Skin epidermis (tissue), 12 donors: Measurements from ENCODE around the gene TRPV4.
"Not testable (repeated sequence)": the region's sequence is repeated elsewhere in the genome, so short reads cannot be mapped to it uniquely, and the experiment has no call there.

Experiments used
- H3K27ac ChIP-seq, 21 experiments: fragments of 200-600 bp; sonication (generic) in 11 of 21; one replicate each; pipeline ENCODE4 v1.5.0; 2020; ENCODE audit warnings: mild to moderate bottlenecking in 3 of 21, inconsistent platforms in 2 of 21, moderate library complexity in 2 of 21
- H3K4me3 ChIP-seq, 7 experiments: fragments of 200-600 bp; sonication (generic) in 2 of 7; one replicate each; pipeline ENCODE4 v1.5.0; 2020; ENCODE audit warnings: inconsistent platforms in 2 of 7, mild to moderate bottlenecking in 2 of 7, moderate library complexity in 1 of 7

The TRPV4 gene

DNA sequence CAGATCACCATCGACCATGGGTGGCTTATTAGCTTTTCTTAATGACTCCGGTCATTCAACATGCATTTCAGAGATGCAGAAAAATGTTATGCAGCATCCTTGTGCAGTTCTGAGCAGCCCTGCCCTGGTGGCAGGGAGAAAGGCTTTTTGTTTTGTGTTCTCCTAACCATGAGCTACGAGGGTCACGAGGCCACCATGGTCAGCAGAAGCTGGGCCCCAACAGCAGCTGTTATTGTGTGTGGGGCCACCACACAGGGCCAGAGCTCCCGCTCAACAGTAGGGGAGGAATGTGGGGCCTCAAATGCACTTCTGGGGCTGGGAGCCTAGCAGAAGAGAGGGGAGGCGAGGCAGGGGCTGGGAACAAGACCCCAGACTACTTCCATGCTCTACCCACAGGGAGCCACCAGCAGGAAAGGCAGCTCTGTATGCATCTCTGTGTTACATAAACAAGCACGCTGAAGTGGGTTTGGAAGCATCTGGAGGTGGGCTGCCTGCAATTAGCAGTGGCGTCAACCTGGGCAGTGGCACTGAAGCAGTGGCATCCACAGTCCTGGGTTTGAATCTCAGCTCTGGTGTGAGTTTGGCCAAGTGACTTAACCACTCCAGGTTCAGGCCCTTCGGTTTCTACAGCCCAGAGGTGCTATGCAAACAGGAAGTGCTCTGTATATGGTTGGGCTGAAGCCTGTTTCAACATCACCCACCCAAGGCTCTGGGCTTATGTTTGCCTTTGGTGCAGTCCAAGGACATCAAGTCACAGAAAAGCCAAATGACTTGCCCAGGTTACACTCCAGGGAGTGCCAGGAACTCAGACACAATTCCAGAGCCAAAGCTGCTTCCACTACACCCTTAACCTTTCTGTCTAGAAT lies 30.9 kb upstream of the TRPV4 start:
- peak overlapping the region in 20 of 21 experiments; percentile 25 to 83 (median 72) for H3K27ac ChIP-seq
- H3K4me3 ChIP-seq = no peak overlapping the region

DNA sequence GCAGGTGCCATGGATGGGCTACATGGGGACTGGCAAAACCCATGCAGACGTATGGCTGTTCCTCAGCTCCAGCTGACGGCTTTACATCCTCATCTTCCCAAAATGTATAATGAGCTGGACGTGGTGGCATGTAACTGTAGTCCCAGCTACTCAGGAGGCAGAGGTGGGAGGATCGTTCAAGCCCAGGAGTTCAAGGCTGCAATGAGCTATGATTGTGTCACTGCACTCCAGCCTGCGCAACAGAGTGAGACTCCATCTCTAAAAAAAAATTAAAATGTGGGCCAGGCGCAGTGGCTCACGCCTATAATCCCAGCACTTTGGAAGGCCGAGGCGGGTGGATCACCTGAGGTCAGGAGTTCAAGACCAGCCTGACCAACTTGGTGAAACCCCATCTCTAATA lies 29.3 kb upstream of the TRPV4 start:
- H3K27ac ChIP-seq = peak overlapping the region in 3 of 21 experiments; percentile 7 to 12 (median 7)
- H3K4me3 ChIP-seq = not testable (repeated sequence)

DNA sequence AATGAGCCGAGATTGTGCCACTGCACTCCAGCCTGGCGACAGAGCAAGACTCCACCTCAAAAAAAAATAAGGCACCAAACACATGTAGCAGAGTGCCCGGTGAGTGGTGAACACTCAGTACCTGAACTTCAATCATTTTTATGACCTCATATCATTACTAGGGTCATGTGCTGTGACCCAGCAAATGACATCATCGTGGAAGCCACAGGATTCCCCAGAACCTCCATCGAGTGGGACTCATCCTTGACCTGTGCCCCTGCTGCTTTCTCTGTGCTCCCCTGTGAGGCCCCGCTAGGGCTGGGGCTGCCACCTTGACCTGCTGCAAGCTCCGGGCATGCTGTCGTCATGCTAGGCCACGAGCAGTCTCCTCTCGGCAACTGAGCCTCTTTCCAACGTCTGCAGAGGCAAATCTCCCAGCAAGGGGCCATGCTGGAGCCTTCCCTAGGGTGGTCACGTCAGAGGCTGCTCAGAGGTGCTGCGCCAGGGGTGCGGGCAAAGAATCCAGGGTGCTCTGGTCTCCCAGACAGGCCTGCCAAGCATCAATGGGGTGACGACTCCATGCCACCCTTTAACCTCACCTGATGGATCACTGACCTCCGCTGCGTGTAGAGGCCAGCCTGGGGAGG lies 28.6 kb upstream of the TRPV4 start:
- Histone ChIP-seq H3K27ac (peak overlapping the region in 4 of 21 experiments; percentile 1 to 12 (median 7)), H3K4me3 (no peak overlapping the region)

DNA sequence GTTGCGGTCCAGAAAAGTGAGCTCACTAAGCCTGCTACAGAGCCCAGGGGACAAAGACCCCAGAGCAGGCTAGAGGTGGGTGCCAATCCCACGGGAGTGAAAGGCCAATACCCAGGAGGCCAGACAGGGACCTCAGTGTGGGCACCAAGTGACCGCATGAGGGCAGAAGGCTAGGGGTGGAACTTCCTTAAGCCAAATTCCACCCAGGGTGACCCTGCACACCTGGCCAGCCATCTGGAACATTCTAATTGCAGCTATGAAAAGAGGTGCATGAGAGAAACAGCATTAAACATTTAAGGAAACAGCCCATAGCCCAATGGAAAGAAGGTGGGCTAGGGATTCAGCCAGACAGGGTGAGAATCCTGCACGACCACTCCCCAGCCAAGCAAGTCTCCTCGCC lies 27.8 kb upstream of the TRPV4 start:
- Histone ChIP-seq H3K27ac (no peak overlapping the region), H3K4me3 (no peak overlapping the region)

DNA sequence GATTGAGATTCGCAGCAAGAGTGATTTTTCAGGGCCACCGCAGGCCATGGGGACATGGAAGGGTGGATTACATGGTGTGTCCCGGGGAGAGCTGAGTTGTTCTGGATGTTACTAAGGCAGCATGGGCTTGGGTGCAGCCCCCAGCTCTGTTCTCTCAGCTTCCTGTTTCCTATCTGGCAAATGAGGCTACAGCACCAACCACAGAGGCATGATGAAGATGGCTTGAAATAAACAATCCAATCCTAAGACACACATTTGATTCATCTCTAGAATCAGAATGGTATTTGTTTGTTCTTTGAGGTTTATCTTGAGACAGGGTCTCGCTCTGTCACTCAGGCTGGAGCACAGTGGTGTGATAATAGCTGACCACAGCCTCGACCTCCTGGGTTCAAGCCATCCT lies 25.6 kb upstream of the TRPV4 start:
- Histone ChIP-seq H3K4me3 (no peak overlapping the region), H3K27ac (peak overlapping the region in 1 of 21 experiments; percentile 27)

DNA sequence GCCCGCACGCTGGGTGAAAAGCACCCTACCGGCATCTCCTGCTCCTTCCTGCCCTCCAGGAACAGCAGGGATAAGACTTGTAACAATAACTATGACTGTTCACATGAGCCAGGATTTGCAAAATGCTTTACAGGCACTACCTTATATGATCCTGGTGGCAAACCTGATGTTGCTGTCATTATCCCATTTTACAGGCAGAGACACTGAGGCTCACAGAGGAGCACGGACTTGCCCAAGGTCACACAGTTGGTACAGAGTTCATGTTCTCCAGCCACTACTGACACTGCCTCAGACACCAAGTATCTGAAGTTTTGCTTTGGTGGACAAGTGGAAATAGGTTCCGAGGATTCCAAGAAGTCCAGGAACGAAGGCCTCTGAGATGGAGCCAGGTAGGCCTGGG lies 24.5 kb upstream of the TRPV4 start:
- H3K27ac ChIP-seq = peak overlapping the region in 1 of 21 experiments; percentile 7

DNA sequence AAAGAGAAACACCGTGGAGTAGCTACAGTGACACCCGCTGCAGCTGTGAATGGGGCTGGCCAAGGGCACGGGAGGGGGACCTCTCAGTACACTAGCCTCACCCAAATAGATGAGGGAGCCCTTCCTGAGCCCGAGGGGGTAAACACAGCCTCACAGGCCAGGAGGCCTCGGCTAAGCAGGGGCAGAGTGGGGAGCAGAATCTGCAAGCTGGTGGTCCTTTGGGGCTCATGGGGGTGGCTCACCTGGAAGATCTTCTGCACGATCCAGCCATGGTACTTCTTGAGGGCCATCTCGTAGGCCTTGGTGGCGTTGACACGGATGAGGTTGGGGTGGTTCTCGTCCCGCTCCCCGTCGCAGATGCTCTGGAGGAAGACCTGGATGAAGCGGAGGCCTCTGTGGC lies 22.2 kb upstream of the TRPV4 start:
- no peak overlapping the region for H3K4me3 ChIP-seq
- no peak overlapping the region for H3K27ac ChIP-seq

More for the DNA sequence above, 24.5 kb upstream of the TRPV4 start:
- H3K4me3 ChIP-seq = no peak overlapping the region

DNA sequence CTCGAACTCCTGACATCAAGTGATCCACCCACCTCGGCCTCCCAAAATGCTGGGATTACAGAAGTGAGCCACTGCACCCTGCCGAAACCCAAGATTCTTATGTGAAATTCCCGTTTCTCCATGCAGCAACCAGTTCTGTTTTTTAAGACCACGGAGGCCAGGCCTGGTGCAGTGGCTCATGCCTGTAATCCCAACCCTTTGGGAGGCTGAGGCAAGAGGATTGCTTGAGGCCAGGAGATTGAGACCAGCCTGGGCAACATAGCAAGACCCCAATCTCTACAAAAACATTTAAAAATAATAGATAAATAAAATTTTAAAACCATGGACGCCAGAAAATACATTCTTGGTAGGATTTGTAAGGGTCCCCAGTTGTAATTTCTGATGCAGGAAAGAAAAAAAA lies 17.3 kb upstream of the TRPV4 start:
- not testable (repeated sequence) for H3K4me3 ChIP-seq, H3K27ac ChIP-seq

DNA sequence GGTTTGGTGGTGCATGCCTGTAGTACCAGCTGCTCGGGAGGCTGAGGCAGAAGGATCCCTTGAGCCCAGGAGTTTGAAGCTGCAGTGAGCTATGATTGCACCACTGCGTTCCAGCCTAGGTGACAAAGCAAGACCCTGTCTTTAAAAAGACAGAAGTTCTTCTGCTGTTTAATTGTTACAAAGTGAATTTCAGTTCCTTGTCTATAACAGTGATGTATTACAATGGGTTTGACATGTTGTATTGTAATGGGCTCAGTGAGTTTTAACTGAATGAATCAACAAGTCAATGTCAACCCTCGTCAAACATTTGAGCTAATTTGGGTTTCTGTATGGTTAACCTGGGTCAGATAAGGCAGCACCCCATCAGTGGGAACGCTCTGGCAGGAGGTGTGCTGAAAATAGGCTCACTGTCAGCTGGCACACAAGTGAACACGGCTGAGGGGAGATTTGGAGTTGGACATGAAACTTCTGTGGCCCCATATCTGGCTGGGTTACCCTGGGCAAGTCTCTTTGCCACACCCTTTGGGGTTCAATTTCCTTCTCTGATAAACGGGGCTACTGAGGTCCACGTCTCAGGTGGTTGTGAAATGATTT lies 14.0 kb upstream of the TRPV4 start:
- H3K27ac ChIP-seq = no peak overlapping the region

DNA sequence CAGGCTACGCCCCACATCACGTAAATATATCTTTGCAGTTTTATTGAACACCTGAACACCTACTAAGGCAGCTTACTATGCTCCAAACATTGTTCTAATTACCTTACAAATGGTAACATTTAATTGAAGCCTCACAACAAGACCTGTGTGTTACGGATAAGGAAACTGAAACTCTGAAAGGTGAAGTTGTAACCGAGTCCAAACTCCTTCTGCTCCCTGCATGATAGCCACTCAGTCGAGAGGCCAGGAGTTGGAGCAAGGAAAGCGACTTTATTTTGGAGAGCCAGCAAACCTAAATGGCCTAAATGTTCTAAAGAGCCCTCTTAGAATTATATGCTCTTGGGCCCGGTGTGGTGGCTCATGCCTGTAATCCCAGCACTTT lies 12.6 kb upstream of the TRPV4 start:
- H3K4me3 ChIP-seq = no peak overlapping the region

More for the DNA sequence above, 14.0 kb upstream of the TRPV4 start:
- no peak overlapping the region for H3K4me3 ChIP-seq

DNA sequence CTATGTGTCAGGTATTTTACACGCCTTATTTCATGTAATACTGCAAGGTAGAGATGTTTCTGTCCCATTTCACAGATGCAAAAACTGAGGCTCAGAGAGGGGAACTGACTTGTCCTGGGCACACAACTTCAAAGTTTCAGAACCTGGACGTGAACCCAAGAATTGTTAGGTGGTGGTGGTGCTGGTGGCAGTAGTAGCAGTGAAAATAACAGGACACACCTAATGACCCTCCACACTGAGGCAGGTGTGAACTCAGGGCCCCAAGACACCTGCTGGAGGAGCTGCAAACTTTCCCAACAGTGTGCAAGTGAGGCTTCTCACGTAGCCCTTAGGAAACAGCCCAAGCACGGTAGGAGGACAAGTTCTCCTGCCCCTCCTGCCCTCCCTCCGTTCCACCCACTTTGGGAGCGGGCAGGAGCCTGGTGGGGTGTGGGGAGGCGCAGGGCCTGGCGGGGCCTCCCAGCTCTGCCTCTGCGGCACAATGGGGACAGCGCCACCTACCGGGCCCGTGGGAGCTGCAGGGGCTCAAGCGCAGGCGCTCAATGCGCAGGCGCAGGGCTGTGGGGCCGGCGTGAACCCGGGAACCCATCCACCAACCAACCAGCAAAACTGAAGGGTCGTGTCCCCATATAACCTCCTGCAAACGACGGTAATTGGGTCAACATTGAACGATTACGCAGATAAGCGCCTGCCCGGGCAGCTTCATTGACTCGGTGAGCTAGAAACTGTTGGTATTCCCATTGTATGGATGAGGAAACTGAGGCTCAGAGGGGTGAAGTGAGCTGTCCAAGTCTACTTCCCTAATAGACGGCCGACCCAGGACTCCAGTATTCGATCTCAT lies 12.0 kb upstream of the TRPV4 start:
- Histone ChIP-seq H3K27ac (peak overlapping the region in 3 of 21 experiments; percentile 34 to 54 (median 48)), H3K4me3 (peak overlapping the region in 2 of 7 experiments; percentile 5 to 8)

More for the DNA sequence above, 12.6 kb upstream of the TRPV4 start:
- H3K27ac ChIP-seq = peak overlapping the region in 4 of 21 experiments; percentile 0 to 54 (median 41)

DNA sequence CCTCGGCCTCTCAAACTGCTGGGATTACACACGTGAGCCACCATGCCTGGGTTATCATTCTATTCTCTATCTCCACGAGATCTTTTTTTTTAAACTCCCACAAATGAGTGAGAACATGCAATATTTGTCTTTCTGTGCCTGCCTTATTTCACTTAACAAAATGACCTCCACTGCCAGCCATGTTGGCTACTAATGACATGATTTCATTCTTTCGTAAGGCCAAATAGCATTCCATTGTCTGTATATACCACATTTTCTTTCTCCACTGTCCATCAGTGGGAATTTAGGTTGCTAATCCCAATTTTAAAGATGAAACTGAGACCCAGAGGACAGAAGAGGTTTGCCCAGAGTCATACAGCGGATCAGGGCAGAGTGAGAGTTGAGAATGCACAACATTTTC lies 10.9 kb upstream of the TRPV4 start:
- no peak overlapping the region for H3K27ac ChIP-seq
- no peak overlapping the region for H3K4me3 ChIP-seq

DNA sequence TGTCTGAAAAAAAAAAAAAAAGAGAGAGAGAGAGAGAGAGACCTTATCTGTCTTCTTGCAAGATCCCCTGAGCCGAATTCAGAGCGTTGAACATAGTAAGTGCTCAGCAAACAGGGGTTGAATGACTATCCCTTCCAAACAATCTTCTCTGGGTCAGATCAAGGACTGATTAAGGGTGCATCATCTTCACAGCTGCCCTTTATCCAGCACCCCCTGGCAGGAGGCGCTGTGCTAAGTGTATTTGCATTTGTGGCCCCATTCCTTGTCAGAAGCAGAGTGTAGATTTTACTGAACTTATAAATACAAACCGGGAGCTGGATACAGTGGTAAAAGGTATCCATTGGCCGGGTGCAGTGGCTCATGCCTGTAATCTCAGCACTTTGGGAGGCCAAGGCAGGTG lies 8.8 kb upstream of the TRPV4 start:
- no peak overlapping the region for H3K4me3 ChIP-seq
- H3K27ac ChIP-seq = no peak overlapping the region

DNA sequence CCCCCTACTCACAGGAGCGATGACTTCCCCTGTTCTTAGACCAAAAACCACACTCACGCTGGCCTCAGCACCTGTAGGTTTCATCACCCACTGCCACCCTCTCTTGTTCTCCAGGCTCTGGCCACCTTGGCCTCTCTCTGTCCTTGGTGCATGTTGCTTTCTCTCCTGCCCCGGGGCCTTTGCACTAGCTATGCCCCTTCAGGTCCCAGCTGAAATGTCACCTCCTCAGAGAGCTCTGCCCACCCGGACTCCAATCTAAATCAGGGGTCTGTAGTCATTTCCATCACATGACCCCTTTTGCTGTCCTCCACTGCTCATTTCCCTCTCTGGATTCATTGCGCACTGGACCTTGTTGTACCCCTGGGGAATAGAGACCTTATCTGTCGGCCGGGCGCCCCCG lies 8.2 kb upstream of the TRPV4 start:
- H3K27ac ChIP-seq = no peak overlapping the region
- H3K4me3 ChIP-seq = no peak overlapping the region

DNA sequence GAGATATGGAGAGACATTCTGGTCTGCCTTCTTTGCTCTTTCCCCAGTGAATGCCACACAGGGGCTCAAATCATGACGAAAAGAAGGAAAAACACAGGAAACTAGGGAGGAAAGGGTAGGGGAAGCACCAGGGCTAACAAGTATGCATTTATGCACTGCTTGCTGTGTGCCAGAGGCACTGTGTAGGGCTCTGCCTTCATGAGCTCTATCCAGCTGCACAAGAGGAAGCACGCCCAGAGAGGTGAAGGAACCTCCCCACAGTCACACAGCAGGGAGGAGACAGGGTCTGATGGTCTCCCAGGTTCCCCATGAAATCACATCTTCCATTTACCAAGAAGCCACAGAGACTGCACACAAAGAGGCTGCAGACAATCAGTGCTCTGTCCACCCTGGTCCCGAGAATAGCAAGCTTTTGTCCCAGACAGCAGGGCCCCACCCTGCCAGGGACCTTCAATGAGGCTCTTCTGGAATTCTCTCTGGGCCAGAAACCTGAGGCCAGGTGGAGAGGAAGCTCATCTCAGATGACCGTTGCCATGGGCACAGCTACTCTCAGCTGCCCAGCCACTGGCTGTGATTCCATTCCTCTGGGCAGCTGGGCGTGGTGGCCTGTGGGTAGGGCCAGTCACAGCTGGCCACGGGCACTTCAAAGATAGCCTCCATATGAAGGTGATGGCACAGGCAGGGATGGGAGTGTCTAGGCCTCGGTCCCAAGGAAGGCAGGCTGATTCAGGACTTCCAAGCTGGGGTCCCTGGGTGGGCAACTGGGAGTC lies 7.3 kb upstream of the TRPV4 start:
- H3K27ac ChIP-seq = no peak overlapping the region
- H3K4me3 ChIP-seq = no peak overlapping the region

DNA sequence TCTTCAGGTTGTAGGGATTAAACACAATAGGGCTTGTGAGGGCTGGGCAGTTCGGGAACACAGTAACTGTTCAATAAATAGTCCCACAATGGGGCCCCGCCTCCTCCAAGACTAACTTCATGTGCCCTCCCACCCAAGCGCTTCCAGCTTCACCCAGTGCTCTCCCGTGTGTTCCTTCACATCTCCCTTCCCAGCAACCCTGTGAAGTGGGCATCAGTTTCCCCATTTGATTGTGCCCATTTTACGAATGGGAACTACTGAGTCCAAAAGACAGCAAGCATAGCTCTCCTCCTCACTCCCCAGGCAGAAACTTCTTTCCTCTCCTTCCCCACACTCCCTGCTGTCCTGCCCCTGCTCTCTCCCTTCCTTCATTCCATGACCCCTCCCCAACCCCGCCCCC lies 6.2 kb upstream of the TRPV4 start:
- no peak overlapping the region for H3K27ac ChIP-seq

DNA sequence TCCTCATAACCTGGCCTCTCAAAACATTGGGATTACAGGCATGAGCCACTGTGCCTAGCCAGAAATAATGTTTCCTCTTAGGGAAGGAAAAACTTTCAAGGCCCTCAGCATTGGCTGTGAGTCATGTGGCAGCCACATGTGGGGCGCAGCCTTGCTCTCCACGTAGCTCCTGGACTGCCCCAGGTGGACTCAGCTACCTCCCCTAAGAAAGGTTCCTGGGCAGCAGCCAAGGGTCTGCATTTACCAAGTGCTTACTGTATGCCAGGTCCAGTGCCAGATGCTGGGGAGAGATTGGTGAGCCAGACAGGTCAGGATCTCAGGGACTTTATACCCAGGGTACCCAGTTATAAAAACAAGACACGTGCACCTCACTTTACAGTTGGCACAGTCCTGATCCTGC lies 3.7 kb upstream of the TRPV4 start:
- Histone ChIP-seq H3K27ac (no peak overlapping the region), H3K4me3 (no peak overlapping the region)

More for the DNA sequence above, 6.2 kb upstream of the TRPV4 start:
- H3K4me3 ChIP-seq = no peak overlapping the region

DNA sequence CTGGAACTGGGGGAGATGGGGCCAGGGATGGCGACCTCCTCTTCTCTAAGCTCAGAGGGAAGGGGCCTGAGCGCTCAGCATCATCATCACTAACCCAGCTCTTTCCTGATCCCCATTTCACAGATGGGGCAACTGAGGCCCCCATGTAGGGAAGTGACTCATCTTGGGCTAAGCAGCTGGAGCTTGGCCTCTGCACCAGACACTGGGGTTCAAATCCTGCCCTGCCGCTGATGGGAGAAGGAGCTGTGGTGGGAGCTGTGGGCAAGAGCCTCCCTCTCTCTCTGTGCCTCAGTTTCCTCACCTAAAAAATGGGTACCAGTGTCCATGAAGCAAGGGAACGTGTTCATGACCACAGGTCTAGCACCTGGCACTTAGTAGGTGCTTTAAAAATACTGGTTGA lies 2.6 kb upstream of the TRPV4 start:
- Histone ChIP-seq H3K4me3 (no peak overlapping the region), H3K27ac (no peak overlapping the region)
